ENCODE measurements around the gene PCTP. TPM values are rescaled to one million over a fixed set of nuclear protein-coding genes. Genes with fewer than 3 reads are reported as not detected.

PCTP gene
- total RNA-seq, 1 experiment from 2014 or later, result 17.1 TPM

DNA sequence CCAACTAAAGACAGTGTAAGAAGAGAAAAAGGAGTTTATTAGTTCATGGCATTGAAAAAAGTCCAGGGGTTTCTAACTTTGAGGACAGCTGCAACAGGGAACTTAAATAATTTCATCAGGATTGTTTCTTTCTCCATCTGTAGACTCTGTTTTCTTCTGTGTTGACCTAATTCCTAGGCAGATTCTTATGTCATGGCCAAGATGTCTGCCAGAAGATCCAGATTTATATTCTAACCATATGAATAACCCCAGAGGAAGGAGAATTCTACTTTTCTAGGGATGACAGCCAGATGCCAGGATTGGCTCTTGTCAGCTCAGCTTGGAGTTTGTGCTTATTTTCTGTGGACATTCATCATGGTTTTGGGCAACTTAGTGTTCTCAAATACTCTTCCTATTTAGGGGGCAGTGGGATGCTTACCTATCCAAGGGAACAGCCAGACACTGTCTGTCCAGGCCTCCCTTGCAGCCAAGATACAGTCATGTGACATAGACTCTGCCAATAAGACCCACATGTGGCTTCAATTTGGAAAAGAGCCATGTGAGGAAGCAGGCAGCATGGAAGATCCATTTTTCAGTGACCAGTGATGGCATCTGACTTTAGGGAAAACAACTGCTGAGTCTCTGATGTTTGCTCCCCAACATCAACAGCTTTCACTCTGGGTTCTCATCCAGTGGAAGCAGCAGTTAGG is 18.2 kb downstream of the PCTP start:
- no peak overlapping the region for H3K27ac ChIP-seq (ENCODE audit: insufficient read length, low read depth, low read length)
- no peaks in the 10 kb centered on the region for H3K9me3 Mint-ChIP-seq

More for the DNA sequence above, 18.2 kb downstream of the PCTP start:
- Histone ChIP-seq H3K4ac (ENCODE audit: low read depth, low read length) (no peak overlapping the region), H2BK20ac (ENCODE audit: low read depth, low read length, poor library complexity, severe bottlenecking) (no peak overlapping the region), H3K79me1 (ENCODE audit: insufficient read depth, low read depth, low read length, poor library complexity, severe bottlenecking) (no peaks in the 10 kb centered on the region), H2BK120ac (ENCODE audit: low read depth, low read length, poor library complexity, severe bottlenecking) (no peak overlapping the region), H3K23me2 (ENCODE audit: insufficient read length, low read depth, low read length, poor library complexity, severe bottlenecking) (no peaks in the 10 kb centered on the region), H4K91ac (ENCODE audit: insufficient read length, low read depth, low read length) (no peak overlapping the region), H2AFZ (ENCODE audit: low read length) (no peak overlapping the region), H2BK12ac (ENCODE audit: insufficient read length, low read depth, low read length) (no peak overlapping the region), H2BK15ac (ENCODE audit: low read depth, low read length) (no peak overlapping the region), H4K8ac (replicated peaks; ENCODE audit: insufficient read length, low read depth, low read length) (no peak overlapping the region), H3K79me2 (ENCODE audit: insufficient read depth, low read length) (no peaks in the 10 kb centered on the region), H3K27me3 (ENCODE audit: insufficient read depth, low read length) (no peaks in the 10 kb centered on the region), H4K20me1 (ENCODE audit: control insufficient read depth, insufficient read depth, insufficient read length) (no peaks in the 10 kb centered on the region), H3K9me3 (ENCODE audit: control insufficient read depth, low read depth, low read length) (no peaks in the 10 kb centered on the region), H4K5ac (ENCODE audit: insufficient read length, low read depth, low read length) (no peak overlapping the region), H3K18ac (ENCODE audit: insufficient read length, low read depth, low read length) (no peak overlapping the region), H3T11ph (ENCODE audit: low read length) (no peak overlapping the region), H2BK5ac (ENCODE audit: insufficient read length, low read length) (no peak overlapping the region), H3K4me1 (ENCODE audit: insufficient read depth, low read length) (no peaks in the 10 kb centered on the region), H3K23ac (ENCODE audit: insufficient read length, low read depth, low read length) (no peak overlapping the region), H3K56ac (ENCODE audit: insufficient read length, low read depth, low read length) (no peak overlapping the region), H3K14ac (ENCODE audit: insufficient read depth, low read length) (no peak overlapping the region), H3K9ac (ENCODE audit: extremely low read depth, insufficient read length, low read length) (no peak overlapping the region), H2AK5ac (ENCODE audit: insufficient read length, low read length) (no peak overlapping the region), H3K4me2 (ENCODE audit: insufficient read depth, insufficient read length, low read length) (no peak overlapping the region)
- Mint-ChIP-seq H3K36me3 (ENCODE audit: insufficient read depth in 1 of 3, low read depth in 3 of 3) (peaks cover 0 to 21% (median 10%) of the 10 kb centered on the region in 3 experiments; a peak in 6 of 7 replicates), H3K27me3 (ENCODE audit: low read depth) (no peaks in the 10 kb centered on the region), H3K4me1 (no peaks in the 10 kb centered on the region), H3K27ac (no peak overlapping the region), H3K4me3 (no peak overlapping the region)
- no peak for DNase-seq
- no peak for TF ChIP-seq CTCF (conservative IDR thresholded peaks at IDR 0.05)
